Mucosa of descending colon (tissue), 3 donors: Measurements from ENCODE around the gene MUC5B. TPM values are rescaled to one million over a fixed set of nuclear protein-coding genes. Genes with fewer than 3 reads are reported as not detected.

Experiments used
- ATAC-seq: fragments of 200-7000 bp; cut with Tn5 transposase; one replicate; pipeline ENCODE4 v1.9.1; 2020; ENCODE audit warnings: mild to moderate bottlenecking, moderate library complexity
- DNase-seq, 3 donors: peaks; one replicate each; pipeline ENCODE4 v3.0.0-alpha.2; 2020
- H3K36me3 ChIP-seq: fragments of 200-600 bp; one replicate; pipeline ENCODE4 v1.8.0; 2021; ENCODE audit warnings: low read depth, mild to moderate bottlenecking
- H3K4me1 ChIP-seq: fragments of 200-600 bp; one replicate; pipeline ENCODE4 v1.8.0; 2021; ENCODE audit warnings: low read depth, mild to moderate bottlenecking
- H3K4me3 ChIP-seq: fragments of 200-600 bp; one replicate; pipeline ENCODE4 v1.8.0; 2021; ENCODE audit warnings: mild to moderate bottlenecking
- H3K9me3 ChIP-seq: fragments of 200-600 bp; one replicate; pipeline ENCODE4 v1.8.0; 2021; ENCODE audit warnings: mild to moderate bottlenecking
- intact Hi-C, 2 donors: fragments of 100-400 bp; cut with DNase I in 1 of 2; cut with micrococcal nuclease in 1 of 2; formaldehyde crosslinking; loops; one replicate each; pipeline versions ENCODE4 v1.11.0 to v1.11.1; 2022; cut with DNase I, micrococcal nuclease
- total RNA-seq, 3 donors: library from RNA; stranded (reverse); fragmentation: NEBNext Ultra II Directional in 2 of 3; extraction: Animal tissue kit (Norgen Biotek cat#: 25700) in 2 of 3; gene quantifications; one replicate each; pipeline versions ENCODE4 v1.2.1 to v1.2.4, GENCODE V29; 2021 to 2023
- TF ChIP-seq, protein P1 (sequence below): fragments of 200-600 bp; IDR thresholded peaks from one replicate; pipeline ENCODE4 v1.8.0; 2022; ENCODE audit warnings: antibody characterized with exemption, mild to moderate bottlenecking
- donor health status: DM: no; HTN: no; CAD: no; lungs with moderate emphysema.
- donor health status: DM: no; HTN: no; CAD: no.
- donor health status: DM: no; HTN: yes; CAD: no.

MUC5B gene
- total RNA-seq, 3 donors from 2014 or later = 133 to 431 (median 135) TPM

- peak in 2 of 3 donors; percentile 52 to 59 for DNase-seq
- Histone ChIP-seq H3K4me1 (peaks cover 35% of the 10 kb centered on the region), H3K36me3 (no peaks in the 10 kb centered on the region), H3K4me3 (no peak overlapping the region), H3K9me3 (no peaks in the 10 kb centered on the region)
- ATAC-seq = peak; percentile 1
- intact Hi-C loops = no loop called here
- TF ChIP-seq, protein P1, sequence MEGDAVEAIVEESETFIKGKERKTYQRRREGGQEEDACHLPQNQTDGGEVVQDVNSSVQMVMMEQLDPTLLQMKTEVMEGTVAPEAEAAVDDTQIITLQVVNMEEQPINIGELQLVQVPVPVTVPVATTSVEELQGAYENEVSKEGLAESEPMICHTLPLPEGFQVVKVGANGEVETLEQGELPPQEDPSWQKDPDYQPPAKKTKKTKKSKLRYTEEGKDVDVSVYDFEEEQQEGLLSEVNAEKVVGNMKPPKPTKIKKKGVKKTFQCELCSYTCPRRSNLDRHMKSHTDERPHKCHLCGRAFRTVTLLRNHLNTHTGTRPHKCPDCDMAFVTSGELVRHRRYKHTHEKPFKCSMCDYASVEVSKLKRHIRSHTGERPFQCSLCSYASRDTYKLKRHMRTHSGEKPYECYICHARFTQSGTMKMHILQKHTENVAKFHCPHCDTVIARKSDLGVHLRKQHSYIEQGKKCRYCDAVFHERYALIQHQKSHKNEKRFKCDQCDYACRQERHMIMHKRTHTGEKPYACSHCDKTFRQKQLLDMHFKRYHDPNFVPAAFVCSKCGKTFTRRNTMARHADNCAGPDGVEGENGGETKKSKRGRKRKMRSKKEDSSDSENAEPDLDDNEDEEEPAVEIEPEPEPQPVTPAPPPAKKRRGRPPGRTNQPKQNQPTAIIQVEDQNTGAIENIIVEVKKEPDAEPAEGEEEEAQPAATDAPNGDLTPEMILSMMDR = no peak
Measured at GRCh38 chr11:1219446-1219833, 3.4 kb upstream of the MUC5B start.

DNA sequence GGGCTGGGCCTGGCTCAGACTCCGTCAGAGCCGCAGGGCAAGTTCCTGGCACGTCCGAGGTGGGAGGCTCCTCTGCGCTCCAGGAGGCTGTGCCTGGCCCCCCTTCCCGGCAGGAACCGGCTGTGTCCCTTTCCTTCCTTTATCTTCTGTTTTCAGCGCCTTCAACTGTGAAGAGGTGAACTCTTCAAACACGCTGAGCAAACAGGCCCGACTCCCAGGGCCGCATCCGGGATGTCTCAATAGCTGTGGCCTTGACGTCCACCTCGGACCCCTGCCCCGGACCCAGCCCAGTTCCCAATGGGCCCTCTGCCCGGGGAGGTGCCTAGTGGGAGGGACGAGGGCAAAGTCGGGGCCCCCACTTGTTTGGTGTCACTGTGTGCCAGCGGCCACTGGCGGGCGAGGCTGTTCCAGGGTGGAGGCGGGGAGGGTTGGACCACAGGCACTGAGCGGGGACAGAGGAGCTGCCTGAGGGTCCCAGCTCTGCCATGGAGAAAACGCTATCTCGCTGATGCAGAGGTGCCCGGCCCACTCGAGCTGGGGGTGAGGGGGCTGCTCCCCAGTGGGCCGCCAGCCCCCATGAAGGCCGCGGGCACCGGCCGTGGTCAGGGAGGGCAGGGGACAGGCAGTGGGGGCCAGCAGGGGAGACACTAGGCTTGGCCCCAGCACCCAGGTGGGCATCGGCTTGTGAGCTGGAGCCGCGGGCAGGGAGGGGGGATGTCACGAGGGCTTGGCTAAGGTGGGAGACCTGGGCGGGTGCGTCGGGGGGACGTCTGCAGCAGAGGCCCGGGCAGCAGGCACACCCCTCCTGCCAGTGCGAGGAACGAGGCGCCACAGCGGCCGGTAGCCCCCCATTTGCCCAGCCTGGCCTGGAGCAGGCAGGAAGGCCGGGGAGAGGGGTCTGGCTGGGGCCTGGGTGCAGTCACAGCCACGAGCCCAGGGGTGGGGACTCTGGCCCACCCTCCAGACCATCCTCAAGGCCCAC, 2.7 kb upstream of the MUC5B start:
- peak; percentile 64 for ATAC-seq

GRCh38 chr11:1220941-1221721, 1.7 kb upstream of the MUC5B start:
- H3K9me3 ChIP-seq = no peaks in the 10 kb centered on the region
- ATAC-seq (peak; percentile 1), DNase-seq (peak; percentile 12 to 62 (median 42))
- TF ChIP-seq, protein P1 = no peak
- intact Hi-C loops = no loop called here
- peaks cover 35% of the 10 kb centered on the region for H3K4me1 ChIP-seq
- no peaks in the 10 kb centered on the region for H3K36me3 ChIP-seq
- H3K4me3 ChIP-seq = no peak overlapping the region

More for the DNA sequence above, 2.7 kb upstream of the MUC5B start:
- TF ChIP-seq, protein P1 = no peak
- no peak overlapping the region for H3K4me3 ChIP-seq
- peaks cover 35% of the 10 kb centered on the region for H3K4me1 ChIP-seq
- intact Hi-C loops = no loop called here
- DNase-seq = peak; percentile 73 to 90 (median 90)
- H3K9me3 ChIP-seq = no peaks in the 10 kb centered on the region
- H3K36me3 ChIP-seq = no peaks in the 10 kb centered on the region

GRCh38 chr11:1221848-1222311, 986 bp upstream of the MUC5B start:
- peak in 2 of 3 donors; percentile 12 to 46 for DNase-seq
- intact Hi-C loops = no loop called here
- peaks cover 35% of the 10 kb centered on the region for H3K4me1 ChIP-seq

More at GRCh38 chr11:1221848-1222311, 986 bp upstream of the MUC5B start:
- H3K9me3 ChIP-seq = no peaks in the 10 kb centered on the region
- TF ChIP-seq, protein P1 = no peak
- no peak overlapping the region for H3K4me3 ChIP-seq
- ATAC-seq = no peak
- no peaks in the 10 kb centered on the region for H3K36me3 ChIP-seq
